ENCODE measurements around the gene SEMA3A. TPM values are rescaled to one million over a fixed set of nuclear protein-coding genes. Genes with fewer than 3 reads are reported as not detected.

The SEMA3A gene
- total RNA-seq, 1 experiment from 2014 or later = 14.2 TPM

GRCh38 chr7:84073186-84073875, 121.3 kb downstream of the SEMA3A start:
- Histone ChIP-seq H4K20me1 (ENCODE audit: insufficient read depth) (no peaks in the 10 kb centered on the region), H3K9me3 (ENCODE audit: control insufficient read depth in 1 of 2, insufficient read depth in 1 of 2, low read depth in 1 of 2, low read length in 2 of 2) (no peaks in the 10 kb centered on the region), H3K4me3 (replicated peaks in 1 of 2; ENCODE audit: low read depth in 1 of 2, low read length in 2 of 2) (no peak overlapping the region), H3K36me3 (ENCODE audit: control insufficient read depth in 1 of 2, insufficient read depth in 2 of 2, low read length in 2 of 2) (no peaks in the 10 kb centered on the region), H3K79me2 (ENCODE audit: insufficient read depth, low read length) (no peaks in the 10 kb centered on the region), H2AFZ (ENCODE audit: low read depth, low read length, poor library complexity, severe bottlenecking) (no peak overlapping the region), H3K4me1 (ENCODE audit: control insufficient read depth in 1 of 2, insufficient read depth in 2 of 2, low read length in 2 of 2) (no peaks in the 10 kb centered on the region), H3K9me2 (ENCODE audit: insufficient read depth) (no peaks in the 10 kb centered on the region), H3K27ac (ENCODE audit: low read depth, low read length) (no peak overlapping the region), H3K27me3 (ENCODE audit: insufficient read depth, low read length) (no peaks in the 10 kb centered on the region), H3K9ac (ENCODE audit: low read length) (no peak overlapping the region), H3K4me2 (ENCODE audit: low read length) (no peak overlapping the region)
- intact Hi-C loops (cut with micrococcal nuclease) = no loop called here
- ATAC-seq (no peak), DNase-seq (ENCODE audit: low read depth, low spot score) (no peak)
- TF ChIP-seq SIN3A (IDR thresholded peaks at IDR 0.05; ENCODE audit: low read depth) (no peak), RAD21 (IDR thresholded peaks at IDR 0.05; ENCODE audit: low read depth) (no peak), POLR2AphosphoS5 (IDR thresholded peaks at IDR 0.05; ENCODE audit: low read depth, low read length) (no peak), POLR2A (IDR thresholded peaks at IDR 0.05; ENCODE audit: borderline replicate concordance, extremely low read depth, insufficient read depth, insufficient read length) (no peak), JUND (IDR thresholded peaks at IDR 0.05) (no peak), SP1 (IDR thresholded peaks at IDR 0.05; ENCODE audit: low read depth) (no peak), EGR1 (IDR thresholded peaks at IDR 0.05; ENCODE audit: low read depth) (no peak), EZH2 (IDR thresholded peaks at IDR 0.05) (no peak), CEBPB (IDR thresholded peaks at IDR 0.05; ENCODE audit: low read depth) (no peak), ZNF274 (IDR thresholded peaks at IDR 0.05; ENCODE audit: low read depth, low read length) (no peak), EZH2phosphoT487 (IDR thresholded peaks at IDR 0.05; ENCODE audit: borderline replicate concordance) (no peak), FOSL1 (IDR thresholded peaks at IDR 0.05; ENCODE audit: low read depth) (no peak), ELF1 (IDR thresholded peaks at IDR 0.05; ENCODE audit: borderline replicate concordance, low read depth) (no peak), REST (IDR thresholded peaks at IDR 0.05; ENCODE audit: low read depth) (no peak), CTCF (IDR thresholded peaks at IDR 0.05 in 2 of 3, conservative IDR thresholded peaks at IDR 0.05 in 1 of 3; ENCODE audit: borderline replicate concordance in 1 of 3, insufficient read depth in 1 of 3, low read depth in 2 of 3, low read length in 2 of 3) (no peak), YY1 (IDR thresholded peaks at IDR 0.05; ENCODE audit: extremely low read depth, insufficient replicate concordance, low read depth, low read length) (no peak), ATF3 (IDR thresholded peaks at IDR 0.05) (no peak)
- TF ChIP-seq, protein P1, sequence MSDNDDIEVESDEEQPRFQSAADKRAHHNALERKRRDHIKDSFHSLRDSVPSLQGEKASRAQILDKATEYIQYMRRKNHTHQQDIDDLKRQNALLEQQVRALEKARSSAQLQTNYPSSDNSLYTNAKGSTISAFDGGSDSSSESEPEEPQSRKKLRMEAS (IDR thresholded peaks at IDR 0.05) = no peak
- TF ChIP-seq, protein P2, sequence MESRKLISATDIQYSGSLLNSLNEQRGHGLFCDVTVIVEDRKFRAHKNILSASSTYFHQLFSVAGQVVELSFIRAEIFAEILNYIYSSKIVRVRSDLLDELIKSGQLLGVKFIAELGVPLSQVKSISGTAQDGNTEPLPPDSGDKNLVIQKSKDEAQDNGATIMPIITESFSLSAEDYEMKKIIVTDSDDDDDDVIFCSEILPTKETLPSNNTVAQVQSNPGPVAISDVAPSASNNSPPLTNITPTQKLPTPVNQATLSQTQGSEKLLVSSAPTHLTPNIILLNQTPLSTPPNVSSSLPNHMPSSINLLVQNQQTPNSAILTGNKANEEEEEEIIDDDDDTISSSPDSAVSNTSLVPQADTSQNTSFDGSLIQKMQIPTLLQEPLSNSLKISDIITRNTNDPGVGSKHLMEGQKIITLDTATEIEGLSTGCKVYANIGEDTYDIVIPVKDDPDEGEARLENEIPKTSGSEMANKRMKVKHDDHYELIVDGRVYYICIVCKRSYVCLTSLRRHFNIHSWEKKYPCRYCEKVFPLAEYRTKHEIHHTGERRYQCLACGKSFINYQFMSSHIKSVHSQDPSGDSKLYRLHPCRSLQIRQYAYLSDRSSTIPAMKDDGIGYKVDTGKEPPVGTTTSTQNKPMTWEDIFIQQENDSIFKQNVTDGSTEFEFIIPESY (IDR thresholded peaks at IDR 0.05; ENCODE audit: extremely low read depth, insufficient replicate concordance, low read length) = no peak
- BruUV-seq (replicated peaks) = no TSS peak
- ChIA-PET POLR2A (no interaction called here), RAD21 (ENCODE audit: low non-redundant PET in 1 of 2, low total read pairs in 2 of 2, uncharacterized antibody in 2 of 2, unreplicated experiment in 2 of 2) (no interaction called here), CTCF (no interaction called here)
